KMS-11 (cell line): Measurements from ENCODE around the gene FAM222B.
A peak's percentile ranks its signal among the peaks of the same experiment; 100 is the strongest.

Experiments used
- H2AFZ ChIP-seq: fragments of 200-600 bp; sonication (generic); 2 replicates; pipeline ENCODE4 v1.6.1; 2016; ENCODE audit warnings: antibody characterized with exemption, mixed run types, low read depth
- H3K27ac ChIP-seq: fragments of 200-600 bp; sonication (generic); 2 replicates; pipeline ENCODE4 v1.6.1; 2016; ENCODE audit warnings: mild to moderate bottlenecking, mixed run types
- H3K27me3 ChIP-seq: fragments of 200-600 bp; sonication (generic); 2 replicates; pipeline ENCODE4 v1.6.1; 2017; ENCODE audit warnings: mild to moderate bottlenecking, low read depth, mixed run types, moderate library complexity; ENCODE audit not compliant: insufficient read depth
- H3K36me3 ChIP-seq: fragments of 200-600 bp; sonication (generic); 2 replicates; pipeline ENCODE4 v1.6.1; 2017; ENCODE audit warnings: mild to moderate bottlenecking, mixed run types; ENCODE audit not compliant: insufficient read depth
- H3K4me1 ChIP-seq: fragments of 200-600 bp; sonication (generic); 2 replicates; pipeline ENCODE4 v1.6.1; 2016; ENCODE audit warnings: mild to moderate bottlenecking, low read depth, mixed run types; ENCODE audit not compliant: poor library complexity, severe bottlenecking
- H3K4me2 ChIP-seq: fragments of 200-600 bp; sonication (generic); 2 replicates; pipeline ENCODE4 v1.7.0; 2016; ENCODE audit warnings: mild to moderate bottlenecking, mixed run types
- H3K4me3 ChIP-seq: fragments of 200-600 bp; sonication (generic); IDR thresholded peaks from 2 replicates; pipeline ENCODE4 v1.6.1; 2017; ENCODE audit warnings: low read depth, low read length, mixed read lengths; ENCODE audit not compliant: insufficient read depth
- H3K79me2 ChIP-seq: fragments of 200-600 bp; sonication (generic); 2 replicates; pipeline ENCODE4 v1.6.1; 2016; ENCODE audit warnings: low read depth, mixed run types; ENCODE audit not compliant: insufficient read depth
- H3K9ac ChIP-seq: fragments of 200-600 bp; sonication (generic); 2 replicates; pipeline ENCODE4 v1.6.1; 2016; ENCODE audit warnings: mild to moderate bottlenecking, mixed run types
- H4K20me1 ChIP-seq: fragments of 200-600 bp; sonication (generic); 2 replicates; pipeline ENCODE4 v1.6.1; 2016; ENCODE audit warnings: mild to moderate bottlenecking, mixed run types; ENCODE audit not compliant: insufficient read depth
- CTCF ChIP-seq: fragments of 200-600 bp; sonication (generic); conservative IDR thresholded peaks from 2 replicates; pipeline ENCODE4 v1.6.1; 2017; ENCODE audit warnings: low read depth, mild to moderate bottlenecking, antibody characterized with exemption, low read length, moderate library complexity, mixed read lengths

The FAM222B gene

GRCh38 chr17:28774206-28774605 is 68.4 kb downstream of the FAM222B start:
- no peaks in the 10 kb centered on the region for H3K36me3 ChIP-seq
- no peaks in the 10 kb centered on the region for H4K20me1 ChIP-seq
- no peak overlapping the region for H3K4me3 ChIP-seq
- no peaks in the 10 kb centered on the region; the same call in 1 of the 2 replicates for H3K79me2 ChIP-seq
- peak overlapping the region; percentile 46; the same call in 1 of the 2 replicates for H3K27ac ChIP-seq
- H3K4me2 ChIP-seq, result peak overlapping the region; percentile 58; the same call in 1 of the 2 replicates
- no peak overlapping the region for H2AFZ ChIP-seq
- no peak overlapping the region; the same call in 1 of the 2 replicates for H3K9ac ChIP-seq
- TF ChIP-seq CTCF, result no peak
- no peaks in the 10 kb centered on the region for H3K27me3 ChIP-seq
- H3K4me1 ChIP-seq, result peaks cover 15% of the 10 kb centered on the region

- peak overlapping the region; percentile 46; the same call in 1 of the 2 replicates for H3K27ac ChIP-seq
These were observed 68.9 kb downstream of the FAM222B start for GRCh38 chr17:28773736-28774135.

GRCh38 chr17:28765038-28765437 is 77.6 kb downstream of the FAM222B start:
- TF ChIP-seq CTCF, result no peak
- H3K4me2 ChIP-seq, result no peak overlapping the region
- no peaks in the 10 kb centered on the region for H3K27me3 ChIP-seq
- H3K36me3 ChIP-seq, result no peaks in the 10 kb centered on the region
- no peak overlapping the region for H2AFZ ChIP-seq
- peaks cover 43% of the 10 kb centered on the region for H3K4me1 ChIP-seq
- H4K20me1 ChIP-seq, result no peaks in the 10 kb centered on the region
- H3K4me3 ChIP-seq, result no peak overlapping the region
- no peak overlapping the region for H3K27ac ChIP-seq
- no peaks in the 10 kb centered on the region for H3K79me2 ChIP-seq
- H3K9ac ChIP-seq, result no peak overlapping the region

More at GRCh38 chr17:28773736-28774135, 68.9 kb downstream of the FAM222B start:
- Histone ChIP-seq H3K27me3 (no peaks in the 10 kb centered on the region), H3K4me2 (peak overlapping the region; percentile 58; the same call in 1 of the 2 replicates), H3K79me2 (no peaks in the 10 kb centered on the region; the same call in 1 of the 2 replicates), H2AFZ (no peak overlapping the region), H3K4me3 (no peak overlapping the region), H3K4me1 (peaks cover 15% of the 10 kb centered on the region), H3K36me3 (no peaks in the 10 kb centered on the region), H3K9ac (no peak overlapping the region; the same call in 1 of the 2 replicates), H4K20me1 (no peaks in the 10 kb centered on the region)
- TF ChIP-seq CTCF, result no peak

GRCh38 chr17:28763804-28764266 is 78.8 kb downstream of the FAM222B start:
- Histone ChIP-seq H3K4me3 (no peak overlapping the region), H4K20me1 (no peaks in the 10 kb centered on the region), H3K79me2 (no peaks in the 10 kb centered on the region), H3K4me1 (peaks cover 43% of the 10 kb centered on the region), H3K36me3 (no peaks in the 10 kb centered on the region), H3K27me3 (no peaks in the 10 kb centered on the region), H2AFZ (no peak overlapping the region), H3K4me2 (peak overlapping the region; percentile 74), H3K9ac (no peak overlapping the region; the same call in 1 of the 2 replicates), H3K27ac (peak overlapping the region; percentile 68; the same call in 1 of the 2 replicates)
- peak; percentile 99 for TF ChIP-seq CTCF
